Anterior cingulate cortex (tissue), 58 donors: ENCODE results near the gene IGLL1.
"Not testable (repeated sequence)": the region's sequence is repeated elsewhere in the genome, so short reads cannot be mapped to it uniquely, and the experiment has no call there.

Experiments
- DNase-seq, 58 donors: peaks; one replicate each; lab custom pipeline; 2025; lab: John Stamatoyannopoulos, UW

The IGLL1 gene

GRCh38 chr22:23565305-23565914 lies 14.7 kb downstream of the IGLL1 start:
- no peak for DNase-seq

- no peak for DNase-seq
These were observed 15.8 kb downstream of the IGLL1 start for GRCh38 chr22:23564276-23564675.

GRCh38 chr22:23563111-23563510 lies 17.0 kb downstream of the IGLL1 start:
- DNase-seq = no peak

GRCh38 chr22:23562186-23562585 lies 17.9 kb downstream of the IGLL1 start:
- no peak for DNase-seq

- DNase-seq = not testable (repeated sequence)
These were observed 19.0 kb downstream of the IGLL1 start for GRCh38 chr22:23561025-23561510.

GRCh38 chr22:23560215-23560614 lies 19.9 kb downstream of the IGLL1 start:
- DNase-seq = not testable (repeated sequence)

GRCh38 chr22:23557467-23557866 lies 22.6 kb downstream of the IGLL1 start:
- no peak for DNase-seq

- DNase-seq = no peak
These were observed 23.1 kb downstream of the IGLL1 start for GRCh38 chr22:23557036-23557435.

- DNase-seq = no peak
These were observed 24.0 kb downstream of the IGLL1 start for GRCh38 chr22:23556026-23556620.

- DNase-seq = no peak
These were observed 25.0 kb downstream of the IGLL1 start for GRCh38 chr22:23555118-23555517.

GRCh38 chr22:23553924-23554870 lies 25.9 kb downstream of the IGLL1 start:
- DNase-seq = peak in 7 of 58 donors; percentile 3 to 44 (median 26)

GRCh38 chr22:23553438-23553837 lies 26.7 kb downstream of the IGLL1 start:
- DNase-seq = no peak

- DNase-seq = no peak
These were observed 27.5 kb downstream of the IGLL1 start for GRCh38 chr22:23552573-23552972.

- no peak for DNase-seq
These were observed 28.7 kb downstream of the IGLL1 start for GRCh38 chr22:23551385-23551784.

- no peak for DNase-seq
These were observed 29.9 kb downstream of the IGLL1 start for GRCh38 chr22:23550049-23550650.

GRCh38 chr22:23549198-23549595 lies 30.9 kb downstream of the IGLL1 start:
- DNase-seq = no peak

- no peak for DNase-seq
These were observed 31.4 kb downstream of the IGLL1 start for GRCh38 chr22:23548501-23549197.

GRCh38 chr22:23547818-23548500 lies 32.1 kb downstream of the IGLL1 start:
- DNase-seq = peak in 1 of 58 donors; percentile 47

GRCh38 chr22:23547382-23547781 lies 32.7 kb downstream of the IGLL1 start:
- not testable (repeated sequence) for DNase-seq

GRCh38 chr22:23544852-23545251 lies 35.2 kb downstream of the IGLL1 start:
- no peak for DNase-seq
